Endothelial cell of umbilical vein (primary cell): ENCODE measurements around the gene LILRA6. TPM values are rescaled to one million over a fixed set of nuclear protein-coding genes. Genes with fewer than 3 reads are reported as not detected.

Experiments
- BruUV-seq: library from RNA; stranded (reverse); fragments of 400-500 nt; replicated peaks from 2 replicates; lab custom pipeline; 2021; lab: Mats Ljungman, UMichigan
- CTCF ChIA-PET: fragments of 300-600, 350-600 bp; sonication (Branson Sonifier 250); formaldehyde crosslinking; loops from one replicate; lab custom pipeline; 2021; ENCODE audit warnings: antibody characterized with exemption, inconsistent platforms; lab: Charles Lee
- POLR2A ChIA-PET: fragments of 300-600, 350-600 bp; sonication (Branson Sonifier 250); formaldehyde crosslinking; loops from one replicate; lab custom pipeline; 2021; ENCODE audit warnings: antibody characterized with exemption, inconsistent platforms; lab: Charles Lee
- DNase-seq: peaks from one replicate; pipeline ENCODE4 v3.0.0-alpha.2; 2011; ENCODE audit warnings: low read depth, low spot score
- FAIRE-seq: peaks from 2 replicates; lab custom pipeline; 2011; peaks lifted over from hg19 to GRCh38; lab: Jason Lieb, UNC
- H2AFZ ChIP-seq: 2 replicates; pipeline ENCODE4 v1.6.0; 2012; ENCODE audit warnings: low read depth, low read length, control low read depth, inconsistent platforms
- H3K27ac ChIP-seq: 2 replicates; pipeline ENCODE4 v1.5.1; 2011; ENCODE audit warnings: low read depth, mild to moderate bottlenecking, control low read depth, low read length, moderate library complexity; ENCODE audit not compliant: insufficient read depth
- H3K27me3 ChIP-seq, 2 experiments: 2 replicates each; pipeline versions ENCODE4 v1.6.0 to v1.6.1; 2011; ENCODE audit warnings: low read length in 2 of 2, mixed read lengths in 1 of 2; ENCODE audit not compliant: control insufficient read depth in 2 of 2, insufficient read depth in 2 of 2
- H3K36me3 ChIP-seq, 2 experiments: 2 replicates in 1 of 2; 3 replicates in 1 of 2; pipeline ENCODE4 v1.5.1; 2011; ENCODE audit warnings: low read length in 2 of 2, mild to moderate bottlenecking in 1 of 2, moderate library complexity in 1 of 2; ENCODE audit not compliant: control insufficient read depth in 2 of 2, insufficient read depth in 2 of 2; ENCODE audit errors: extremely low read depth in 1 of 2
- H3K4me1 ChIP-seq: 3 replicates; pipeline ENCODE4 v1.5.1; 2011; ENCODE audit warnings: mild to moderate bottlenecking, low read length; ENCODE audit not compliant: control insufficient read depth, insufficient read depth; ENCODE audit errors: extremely low read depth
- H3K4me2 ChIP-seq: 2 replicates; pipeline ENCODE4 v1.6.1; 2011; ENCODE audit warnings: low read length, control low read depth, mixed read lengths; ENCODE audit not compliant: insufficient read depth
- H3K4me3 ChIP-seq, 3 experiments: fragments of 200-600 bp in 1 of 3; sonication (generic), shearing (Covaris generic) in 1 of 3; replicated peaks in 1 of 3; 2 replicates each; pipeline ENCODE4 v1.5.1; 2011 to 2016; ENCODE audit warnings: control low read depth in 3 of 3, low read length in 3 of 3, mild to moderate bottlenecking in 2 of 3, inconsistent platforms in 1 of 3, low read depth in 1 of 3, moderate library complexity in 1 of 3; ENCODE audit not compliant: insufficient read depth in 1 of 3
- H3K79me2 ChIP-seq: 2 replicates; pipeline ENCODE4 v1.6.0; 2012; ENCODE audit warnings: low read length, inconsistent platforms; ENCODE audit not compliant: control insufficient read depth, insufficient read depth
- H3K9ac ChIP-seq: replicated peaks from 2 replicates; pipeline ENCODE3; 2011; ENCODE audit warnings: low read length, control low read depth; ENCODE audit not compliant: insufficient read depth; ENCODE audit errors: extremely low read depth
- H3K9me1 ChIP-seq: replicated peaks from 3 replicates; pipeline ENCODE4 v1.6.0; 2011; ENCODE audit warnings: mild to moderate bottlenecking, low read length; ENCODE audit not compliant: control insufficient read depth, insufficient read depth; ENCODE audit errors: extremely low read depth
- H3K9me3 ChIP-seq: replicated peaks from 2 replicates; pipeline ENCODE4 v1.5.1; 2012; ENCODE audit warnings: low read length, inconsistent platforms; ENCODE audit not compliant: control insufficient read depth, insufficient read depth
- H4K20me1 ChIP-seq: replicated peaks from 2 replicates; pipeline ENCODE3; 2011; ENCODE audit warnings: mild to moderate bottlenecking, low read length; ENCODE audit not compliant: control insufficient read depth, insufficient read depth; ENCODE audit errors: extremely low read depth
- CTCF ChIP-seq, 2 donors: IDR thresholded peaks; 1 replicate in 1 of 2; 2 replicates in 1 of 2; pipeline ENCODE4 v1.5.1; 2011; ENCODE audit warnings: low read length in 2 of 2, mild to moderate bottlenecking in 2 of 2, moderate library complexity in 2 of 2, control low read depth in 1 of 2, inconsistent platforms in 1 of 2, low read depth in 1 of 2; ENCODE audit not compliant: insufficient read depth in 1 of 2; ENCODE audit errors: extremely low read depth in 1 of 2
- EZH2 ChIP-seq: IDR thresholded peaks from 2 replicates; pipeline ENCODE4 v1.6.1; 2012; ENCODE audit warnings: borderline replicate concordance, low read depth, mild to moderate bottlenecking, moderate library complexity, low read length, inconsistent platforms; ENCODE audit not compliant: severe bottlenecking
- JUN ChIP-seq: IDR thresholded peaks from 2 replicates; pipeline ENCODE4 v1.6.1; 2011; ENCODE audit warnings: borderline replicate concordance, low read depth; ENCODE audit not compliant: insufficient read length, insufficient read depth
- MYC ChIP-seq: IDR thresholded peaks from one replicate; pipeline ENCODE4 v1.6.1; 2011; ENCODE audit warnings: mild to moderate bottlenecking, low read depth, low read length
- POLR2A ChIP-seq: IDR thresholded peaks from 2 replicates; pipeline ENCODE4 v1.6.1; 2012; ENCODE audit warnings: low read depth, mild to moderate bottlenecking, control low read depth, low read length
- POLR2AphosphoS5 ChIP-seq: IDR thresholded peaks from 2 replicates; pipeline ENCODE4 v1.6.1; 2012; ENCODE audit warnings: low read depth, mild to moderate bottlenecking, control low read depth, low read length, moderate library complexity; ENCODE audit not compliant: insufficient read depth
- dilution Hi-C: fragments of 300-500 bp; cut with MboI; formaldehyde crosslinking; loops from one replicate; pipeline ENCODE4 v1.15.0; 2019; ENCODE audit warnings: low sequenced_read_pairs; ENCODE audit not compliant: extremely low pct_ligation_motif_present
- intact Hi-C: fragments of 100-400 bp; cut with micrococcal nuclease; formaldehyde crosslinking; loops from one replicate; pipeline ENCODE4 v1.10.0; 2022
- polyA plus RNA-seq, 4 experiments: library from polyadenylated mRNA; depleted of rRNA in 3 of 4; stranded (reverse) in 3 of 4; unstranded in 1 of 4; fragments of >200 nt; gene quantifications; 2 replicates each; pipeline versions ENCODE4 v1.2.1 to v1.2.3, GENCODE V29; 2011 to 2012; ENCODE audit warnings: missing spikeins in 1 of 4
- total RNA-seq: library from RNA; stranded (reverse); gene quantifications from 2 replicates; pipeline ENCODE4 v1.2.3, GENCODE V29; 2021

Gene LILRA6
- total and polyA plus RNA-seq, 2 donors (not counting 3 experiments of a cell fraction or from before 2014, with no cell fraction given), result not detected

- Histone ChIP-seq H3K36me3 (no peaks in the 10 kb centered on the region), H3K9me3 (no peaks in the 10 kb centered on the region), H3K4me1 (no peaks in the 10 kb centered on the region), H3K4me3 (no peak overlapping the region), H3K27me3 (peaks cover 10 to 21% of the 10 kb centered on the region in 2 experiments), H3K79me2 (no peaks in the 10 kb centered on the region), H2AFZ (no peak overlapping the region), H3K9me1 (no peaks in the 10 kb centered on the region), H3K4me2 (no peak overlapping the region), H3K27ac (no peak overlapping the region), H4K20me1 (no peaks in the 10 kb centered on the region), H3K9ac (no peak overlapping the region)
- no peak for DNase-seq
- POLR2A ChIA-PET, result no interaction called here
- CTCF ChIA-PET, result interaction anchor here (1.9 kb wide), 1 partner anchor 32 kb away, joined by 8 read pairs; no protein-coding TSS in a partner anchor
- no TSS peak for BruUV-seq
- dilution Hi-C loops, result no loop called here
- TF ChIP-seq JUN (no peak), MYC (no peak), POLR2AphosphoS5 (no peak), CTCF (IDR thresholded peaks at IDR 0.05; ENCODE audit: extremely low read depth in 1 of 2, insufficient read depth in 1 of 2, low read depth in 1 of 2, low read length in 2 of 2) (no peak), EZH2 (no peak), POLR2A (no peak)
- intact Hi-C loops, result no loop called here
- no peak for FAIRE-seq
These were observed 8.6 kb downstream of the LILRA6 start for GRCh38 chr19:54233941-54234340.
